Upper lobe of left lung (tissue), 6 donors: ENCODE results near the gene EDN2. TPM values are rescaled to one million over a fixed set of nuclear protein-coding genes. Genes with fewer than 3 reads are reported as not detected.

Experiments used
- ATAC-seq, 2 donors: fragments of 200-7000 bp; cut with Tn5 transposase; one replicate each; pipeline ENCODE4 v1.9.1; 2022; ENCODE audit warnings: mild to moderate bottlenecking in 2 of 2, moderate library complexity in 2 of 2; ENCODE audit not compliant: low FRiP score in 2 of 2
- DNase-seq, 2 donors: peaks; one replicate each; pipeline ENCODE4 v3.0.0-alpha.2; 2019 to 2020
- H3K27ac ChIP-seq, 4 donors: fragments of 200-600 bp; sonication (generic); one replicate each; pipeline ENCODE4 v1.5.1; 2016 to 2019
- H3K27me3 ChIP-seq, 4 donors: fragments of 200-600 bp; sonication (generic); one replicate each; pipeline ENCODE4 v1.5.1; 2017 to 2019
- H3K36me3 ChIP-seq, 4 donors: fragments of 200-600 bp; sonication (generic); one replicate each; pipeline ENCODE4 v1.5.1; 2016 to 2019
- H3K4me1 ChIP-seq, 4 donors: fragments of 200-600 bp; sonication (generic); one replicate each; pipeline ENCODE4 v1.5.1; 2018 to 2019
- H3K4me3 ChIP-seq, 4 donors: fragments of 200-600 bp; sonication (generic); one replicate each; pipeline ENCODE4 v1.5.1; 2017 to 2019; ENCODE audit warnings: mild to moderate bottlenecking in 2 of 4, moderate library complexity in 1 of 4
- H3K9me3 ChIP-seq, 4 donors: fragments of 200-600 bp; sonication (generic); one replicate each; pipeline ENCODE4 v1.5.1; 2018 to 2019
- CTCF ChIP-seq, 6 experiments: fragments of 450-650 bp in 4 of 6; fragments of 200-600 bp in 2 of 6; sonication (generic) in 2 of 6; IDR thresholded peaks; one replicate each; pipeline ENCODE4 v1.5.1; 2016 to 2019; ENCODE audit warnings: antibody characterized with exemption in 6 of 6
- EP300 ChIP-seq, 4 donors: sonication (generic); formaldehyde crosslinking; IDR thresholded peaks; one replicate each; pipeline ENCODE4 v1.5.1; 2017; ENCODE audit warnings: antibody characterized with exemption in 4 of 4, control low read depth in 2 of 4
- POLR2A ChIP-seq, 4 donors: fragments of 450-650 bp; IDR thresholded peaks; one replicate each; pipeline ENCODE4 v1.5.1; 2016 to 2017; ENCODE audit warnings: antibody characterized with exemption in 4 of 4, mild to moderate bottlenecking in 2 of 4
- POLR2AphosphoS5 ChIP-seq, 2 donors: sonication (generic); formaldehyde crosslinking; IDR thresholded peaks; one replicate each; pipeline ENCODE4 v1.5.1; 2017; ENCODE audit warnings: antibody characterized with exemption in 2 of 2
- WGBS, 2 donors: methylation state at CpG; one replicate each; pipeline ENCODE4 v1.1.5; 2017 to 2018; 5-methylcytosine and 5-hydroxymethylcytosine counted together
- total RNA-seq, 6 donors: library from RNA; depleted of rRNA in 4 of 6; stranded (reverse); fragments of >200 nt in 4 of 6; gene quantifications; one replicate each; pipeline versions ENCODE4 v1.1.0 to v1.2.1, GENCODE V29; 2016 to 2021
- donor health status: DM: no; HTN: no; CAD: no; lungs with moderate emphysema.
- donor health status: DM: no; HTN: yes; CAD: no; lungs with severe emphysema.

EDN2 gene
- total RNA-seq, 6 donors from 2014 or later, result 0.49 to 4.0 (median 0.77) TPM; not detected in 3

- no peaks in the 10 kb centered on the region for H3K27me3 ChIP-seq
- H3K27ac ChIP-seq, result no peak overlapping the region
- no peak for DNase-seq
These were observed 51.0 kb downstream of the EDN2 start for GRCh38 chr1:41433501-41433900.

GRCh38 chr1:41432481-41433280 is 51.8 kb downstream of the EDN2 start:
- peaks cover 17 to 27% (median 20%) of the 10 kb centered on the region in 4 donors for H3K4me1 ChIP-seq
- ATAC-seq, result peak; percentile 92 to 95
- no peaks in the 10 kb centered on the region for H3K27me3 ChIP-seq
- DNase-seq, result peak; percentile 92 to 97
- H3K4me3 ChIP-seq, result peak overlapping the region in 1 of 4 donors; percentile 4
- no peaks in the 10 kb centered on the region for H3K9me3 ChIP-seq
- no peaks in the 10 kb centered on the region for H3K36me3 ChIP-seq
- peak overlapping the region in 3 of 4 donors; percentile 17 to 58 (median 26) for H3K27ac ChIP-seq
- TF ChIP-seq CTCF (IDR thresholded peaks at IDR 0.05) (peak; percentile 87 to 99 (median 96)), EP300 (IDR thresholded peaks at IDR 0.05) (no peak), POLR2AphosphoS5 (IDR thresholded peaks at IDR 0.05) (no peak), POLR2A (IDR thresholded peaks at IDR 0.05) (no peak)
- WGBS, 2 donors, result 23 to 65% methylated on average over 7 to 17 of the region's 17 CpGs

More at GRCh38 chr1:41433501-41433900, 51.0 kb downstream of the EDN2 start:
- WGBS, 2 donors, result 81 to 94% methylated on average over 4 of the region's 4 CpGs
- no peaks in the 10 kb centered on the region for H3K9me3 ChIP-seq
- H3K4me1 ChIP-seq, result peaks cover 17 to 24% (median 20%) of the 10 kb centered on the region in 4 donors
- ATAC-seq, result no peak
- H3K36me3 ChIP-seq, result no peaks in the 10 kb centered on the region
- H3K4me3 ChIP-seq, result no peak overlapping the region
- TF ChIP-seq POLR2AphosphoS5 (IDR thresholded peaks at IDR 0.05), result no peak
- no peak for TF ChIP-seq EP300 (IDR thresholded peaks at IDR 0.05)
- no peak for TF ChIP-seq CTCF (IDR thresholded peaks at IDR 0.05)
- no peak for TF ChIP-seq POLR2A (IDR thresholded peaks at IDR 0.05)

GRCh38 chr1:41431490-41432350 is 52.8 kb downstream of the EDN2 start:
- DNase-seq (no peak), ATAC-seq (no peak)

GRCh38 chr1:41430582-41430981 is 53.9 kb downstream of the EDN2 start:
- Histone ChIP-seq H3K9me3 (no peaks in the 10 kb centered on the region), H3K4me3 (no peak overlapping the region), H3K27me3 (no peaks in the 10 kb centered on the region), H3K4me1 (peaks cover 17 to 27% (median 20%) of the 10 kb centered on the region in 4 donors), H3K27ac (no peak overlapping the region), H3K36me3 (no peaks in the 10 kb centered on the region)
- no peak for TF ChIP-seq POLR2AphosphoS5 (IDR thresholded peaks at IDR 0.05)
- TF ChIP-seq CTCF (IDR thresholded peaks at IDR 0.05), result no peak
- no peak for TF ChIP-seq EP300 (IDR thresholded peaks at IDR 0.05)
- TF ChIP-seq POLR2A (IDR thresholded peaks at IDR 0.05), result no peak
- DNase-seq (no peak), ATAC-seq (no peak)
- 83 to 89% methylated on average over 4 of the region's 4 CpGs for WGBS, 2 donors

More at GRCh38 chr1:41431490-41432350, 52.8 kb downstream of the EDN2 start:
- no peaks in the 10 kb centered on the region for H3K36me3 ChIP-seq
- no peaks in the 10 kb centered on the region for H3K9me3 ChIP-seq
- no peak overlapping the region for H3K4me3 ChIP-seq
- no peaks in the 10 kb centered on the region for H3K27me3 ChIP-seq
- H3K4me1 ChIP-seq, result peaks cover 17 to 27% (median 20%) of the 10 kb centered on the region in 4 donors
- TF ChIP-seq POLR2A (IDR thresholded peaks at IDR 0.05), result no peak
- TF ChIP-seq CTCF (IDR thresholded peaks at IDR 0.05), result no peak
- no peak for TF ChIP-seq EP300 (IDR thresholded peaks at IDR 0.05)
- no peak for TF ChIP-seq POLR2AphosphoS5 (IDR thresholded peaks at IDR 0.05)
- WGBS, 2 donors, result 87% methylated on average over 11 to 20 of the region's 20 CpGs
- H3K27ac ChIP-seq, result peak overlapping the region in 3 of 4 donors; percentile 17 to 58 (median 26)
